ENCODE results near the gene DLG2. TPM values are rescaled to one million over a fixed set of nuclear protein-coding genes. Genes with fewer than 3 reads are reported as not detected.
A peak's percentile ranks its signal among the peaks of the same experiment; 100 is the strongest.

The DLG2 gene
- total RNA-seq, 1 experiment from 2014 or later, result 1.8 TPM

- H3K27me3 ChIP-seq (ENCODE audit: control insufficient read depth, insufficient read depth, low read length), result no peaks in the 10 kb centered on the region
- H3K4me3 ChIP-seq (ENCODE audit: insufficient read depth, low read depth, low read length), result no peak overlapping the region
- no peak for DNase-seq
- no peaks in the 10 kb centered on the region for H3K36me3 ChIP-seq (replicated peaks; ENCODE audit: control insufficient read depth, insufficient read depth, low read length)
These were observed 1066.9 kb downstream of the DLG2 start for GRCh38 chr11:84560206-84560605.

DNA sequence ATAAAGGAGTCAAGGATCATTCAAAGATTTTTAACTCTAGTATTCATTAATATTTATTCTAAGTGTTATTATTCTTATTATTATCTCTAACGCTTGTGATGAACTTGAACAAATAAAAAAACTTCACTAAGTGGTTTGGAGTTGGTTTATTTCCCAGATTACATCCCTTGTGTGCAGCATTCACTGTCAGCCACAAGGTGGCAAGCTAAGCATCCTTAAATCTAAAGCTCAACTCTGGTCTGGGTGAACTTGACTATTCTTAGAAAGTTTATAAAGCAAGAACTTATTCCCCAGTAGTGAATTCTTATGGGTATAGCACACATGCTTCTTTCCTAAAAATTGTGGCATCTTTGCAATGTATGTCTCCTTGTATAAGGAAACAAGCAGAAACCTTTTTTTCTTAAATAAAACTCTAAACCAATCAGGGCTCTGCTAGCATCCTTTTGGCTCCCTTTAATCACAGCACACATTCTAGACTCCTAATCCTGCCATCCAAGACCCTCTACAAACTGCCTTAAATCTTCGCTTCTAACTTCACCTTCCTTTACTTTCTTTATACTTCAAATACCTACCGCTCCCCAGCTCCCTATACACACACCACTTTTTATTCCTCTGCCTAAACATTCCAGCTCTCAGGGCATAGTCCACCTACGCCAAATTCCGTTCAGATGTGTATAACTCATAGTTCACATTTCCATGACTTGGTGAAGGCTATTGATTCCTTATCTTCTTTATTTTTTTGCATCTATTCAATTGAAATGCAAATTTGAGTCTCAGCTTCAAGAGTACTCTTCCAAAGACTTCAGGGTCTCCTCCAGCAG lies 1068.8 kb downstream of the DLG2 start:
- H3K4me3 ChIP-seq (ENCODE audit: insufficient read depth, low read depth, low read length), result no peak overlapping the region
- H3K36me3 ChIP-seq (replicated peaks; ENCODE audit: control insufficient read depth, insufficient read depth, low read length), result no peaks in the 10 kb centered on the region
- peak; percentile 7 for DNase-seq
- no peaks in the 10 kb centered on the region for H3K27me3 ChIP-seq (ENCODE audit: control insufficient read depth, insufficient read depth, low read length)

DNA sequence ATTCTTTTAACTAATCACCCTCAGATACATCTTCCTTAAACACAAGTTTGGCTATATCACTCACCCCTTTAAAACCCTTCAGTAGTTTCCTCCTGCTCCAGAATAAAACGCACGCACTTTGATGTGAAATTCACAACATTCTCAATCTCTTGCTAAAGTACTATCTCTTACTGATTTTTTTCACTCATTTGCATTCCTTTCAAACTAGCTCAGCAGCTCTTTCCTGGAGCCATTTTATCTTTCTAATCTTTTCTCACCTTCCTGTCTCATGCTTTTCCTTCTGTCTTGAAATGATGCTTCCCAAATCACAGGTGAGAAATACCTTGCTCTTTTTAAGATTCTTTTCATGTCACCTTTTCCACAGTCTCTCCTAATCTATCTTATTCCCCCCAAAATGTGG lies 1074.4 kb downstream of the DLG2 start:
- H3K27me3 ChIP-seq (ENCODE audit: control insufficient read depth, insufficient read depth, low read length), result no peaks in the 10 kb centered on the region
- H3K4me3 ChIP-seq (ENCODE audit: insufficient read depth, low read depth, low read length), result no peak overlapping the region
- DNase-seq, result no peak
- H3K36me3 ChIP-seq (replicated peaks; ENCODE audit: control insufficient read depth, insufficient read depth, low read length), result no peaks in the 10 kb centered on the region

GRCh38 chr11:84549217-84549616 lies 1077.9 kb downstream of the DLG2 start:
- Histone ChIP-seq H3K36me3 (replicated peaks; ENCODE audit: control insufficient read depth, insufficient read depth, low read length) (no peaks in the 10 kb centered on the region), H3K4me3 (ENCODE audit: insufficient read depth, low read depth, low read length) (no peak overlapping the region), H3K27me3 (ENCODE audit: control insufficient read depth, insufficient read depth, low read length) (no peaks in the 10 kb centered on the region)
- DNase-seq, result no peak

GRCh38 chr11:84544566-84544965 lies 1082.6 kb downstream of the DLG2 start:
- no peak overlapping the region for H3K4me3 ChIP-seq (ENCODE audit: insufficient read depth, low read depth, low read length)
- no peaks in the 10 kb centered on the region for H3K36me3 ChIP-seq (replicated peaks; ENCODE audit: control insufficient read depth, insufficient read depth, low read length)
- no peaks in the 10 kb centered on the region for H3K27me3 ChIP-seq (ENCODE audit: control insufficient read depth, insufficient read depth, low read length)
- no peak for DNase-seq

GRCh38 chr11:84543367-84544159 lies 1083.6 kb downstream of the DLG2 start:
- H3K27me3 ChIP-seq (ENCODE audit: control insufficient read depth, insufficient read depth, low read length), result no peaks in the 10 kb centered on the region
- peak; percentile 38 for DNase-seq
- 0 out of 2 replicates have a peak overlapping the region, but pooled peaks have one; percentile 8 for H3K4me3 ChIP-seq (ENCODE audit: insufficient read depth, low read depth, low read length)
- H3K36me3 ChIP-seq (replicated peaks; ENCODE audit: control insufficient read depth, insufficient read depth, low read length), result no peaks in the 10 kb centered on the region

DNA sequence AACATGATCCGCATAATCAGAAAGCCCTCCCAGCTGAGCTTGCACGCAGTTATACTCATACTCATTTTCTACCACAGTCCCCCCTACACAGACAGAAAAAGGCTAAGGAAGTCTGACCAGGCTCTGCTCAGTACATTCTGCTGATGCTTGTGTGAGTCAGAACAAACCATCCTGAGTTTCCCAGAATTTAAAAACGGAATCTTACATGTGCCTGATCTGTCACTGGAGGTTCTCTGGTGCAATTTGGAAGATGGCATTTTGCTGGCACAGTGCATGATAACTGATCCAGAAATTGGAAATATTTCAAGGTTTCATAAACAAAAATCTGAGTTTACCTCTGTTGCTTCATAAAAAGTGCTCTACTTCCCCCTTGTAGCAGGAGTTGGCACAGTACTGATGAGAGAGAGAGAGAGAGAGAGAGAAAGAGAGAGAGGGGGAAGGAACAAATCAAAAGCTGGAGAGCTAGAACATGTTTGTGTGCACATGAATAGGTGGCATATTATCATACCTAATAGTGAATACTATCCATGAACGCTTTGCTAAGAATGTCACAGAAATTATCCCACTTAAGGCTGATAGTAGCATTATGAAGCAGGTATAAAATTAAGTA lies 1085.3 kb downstream of the DLG2 start:
- no peak overlapping the region for H3K4me3 ChIP-seq (ENCODE audit: insufficient read depth, low read depth, low read length)

GRCh38 chr11:84536456-84536855 lies 1090.7 kb downstream of the DLG2 start:
- no peak overlapping the region for H3K4me3 ChIP-seq (ENCODE audit: insufficient read depth, low read depth, low read length)
- H3K27me3 ChIP-seq (ENCODE audit: control insufficient read depth, insufficient read depth, low read length), result no peaks in the 10 kb centered on the region
- no peaks in the 10 kb centered on the region for H3K36me3 ChIP-seq (replicated peaks; ENCODE audit: control insufficient read depth, insufficient read depth, low read length)
- DNase-seq, result no peak

More for the DNA sequence above, 1085.3 kb downstream of the DLG2 start:
- H3K36me3 ChIP-seq (replicated peaks; ENCODE audit: control insufficient read depth, insufficient read depth, low read length), result no peaks in the 10 kb centered on the region
- no peaks in the 10 kb centered on the region for H3K27me3 ChIP-seq (ENCODE audit: control insufficient read depth, insufficient read depth, low read length)
- DNase-seq, result no peak

- H3K27me3 ChIP-seq (ENCODE audit: control insufficient read depth, insufficient read depth, low read length), result no peaks in the 10 kb centered on the region
- DNase-seq, result no peak
- no peak overlapping the region for H3K4me3 ChIP-seq (ENCODE audit: insufficient read depth, low read depth, low read length)
These were observed 1094.8 kb downstream of the DLG2 start for GRCh38 chr11:84532364-84532763.

DNA sequence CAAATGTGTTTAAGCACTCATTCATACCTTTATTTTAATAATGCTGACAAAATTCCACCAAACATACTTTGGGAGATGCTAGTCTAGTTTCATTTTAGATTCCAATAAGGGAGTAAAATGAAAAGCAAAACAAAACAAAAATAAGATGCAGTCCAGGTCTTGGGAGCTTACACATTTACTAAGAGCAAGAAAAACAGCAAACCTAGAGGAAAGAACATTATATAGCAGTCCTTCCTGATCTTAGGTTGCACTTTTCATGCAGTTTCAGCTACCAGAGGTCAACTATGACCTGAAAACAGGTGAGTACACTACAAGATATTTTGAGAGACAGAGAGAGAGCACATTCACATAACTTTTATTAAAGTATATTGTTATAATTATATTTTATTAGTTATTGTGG lies 1100.9 kb downstream of the DLG2 start:
- no peaks in the 10 kb centered on the region for H3K27me3 ChIP-seq (ENCODE audit: control insufficient read depth, insufficient read depth, low read length)
- no peak for DNase-seq
- no peak overlapping the region for H3K4me3 ChIP-seq (ENCODE audit: insufficient read depth, low read depth, low read length)
- no peaks in the 10 kb centered on the region for H3K36me3 ChIP-seq (replicated peaks; ENCODE audit: control insufficient read depth, insufficient read depth, low read length)

More at GRCh38 chr11:84532364-84532763, 1094.8 kb downstream of the DLG2 start:
- no peaks in the 10 kb centered on the region for H3K36me3 ChIP-seq (replicated peaks; ENCODE audit: control insufficient read depth, insufficient read depth, low read length)

- Histone ChIP-seq H3K27me3 (ENCODE audit: control insufficient read depth, insufficient read depth, low read length) (no peaks in the 10 kb centered on the region), H3K4me3 (ENCODE audit: insufficient read depth, low read depth, low read length) (no peak overlapping the region), H3K36me3 (replicated peaks; ENCODE audit: control insufficient read depth, insufficient read depth, low read length) (no peaks in the 10 kb centered on the region)
- DNase-seq, result peak; percentile 35
These were observed 1102.6 kb downstream of the DLG2 start for GRCh38 chr11:84524422-84525051.

DNA sequence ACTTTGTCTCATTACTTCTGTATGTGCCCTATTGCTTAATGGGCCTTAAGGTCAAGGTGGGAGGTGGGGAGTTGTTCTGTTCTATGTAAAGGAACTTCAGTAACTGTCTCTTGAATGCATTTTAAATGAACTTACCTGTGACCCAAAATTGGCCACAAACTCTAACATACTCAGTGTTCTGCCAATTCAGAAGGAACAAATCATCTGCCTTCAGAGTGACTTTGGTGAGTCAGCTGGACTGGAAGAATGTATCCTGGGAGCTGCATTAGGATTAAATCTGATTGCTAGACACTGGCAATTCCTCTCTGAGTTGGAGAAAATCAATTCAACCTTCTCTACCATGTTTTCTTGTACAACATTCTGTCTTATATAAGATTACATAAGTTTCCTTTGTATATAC lies 1104.8 kb downstream of the DLG2 start:
- Histone ChIP-seq H3K4me3 (ENCODE audit: insufficient read depth, low read depth, low read length) (no peak overlapping the region), H3K27me3 (ENCODE audit: control insufficient read depth, insufficient read depth, low read length) (no peaks in the 10 kb centered on the region), H3K36me3 (replicated peaks; ENCODE audit: control insufficient read depth, insufficient read depth, low read length) (no peaks in the 10 kb centered on the region)
- DNase-seq, result no peak

GRCh38 chr11:84518631-84519183 lies 1108.4 kb downstream of the DLG2 start:
- Histone ChIP-seq H3K4me3 (ENCODE audit: insufficient read depth, low read depth, low read length) (no peak overlapping the region), H3K36me3 (replicated peaks; ENCODE audit: control insufficient read depth, insufficient read depth, low read length) (no peaks in the 10 kb centered on the region), H3K27me3 (ENCODE audit: control insufficient read depth, insufficient read depth, low read length) (no peaks in the 10 kb centered on the region)
- no peak for DNase-seq

DNA sequence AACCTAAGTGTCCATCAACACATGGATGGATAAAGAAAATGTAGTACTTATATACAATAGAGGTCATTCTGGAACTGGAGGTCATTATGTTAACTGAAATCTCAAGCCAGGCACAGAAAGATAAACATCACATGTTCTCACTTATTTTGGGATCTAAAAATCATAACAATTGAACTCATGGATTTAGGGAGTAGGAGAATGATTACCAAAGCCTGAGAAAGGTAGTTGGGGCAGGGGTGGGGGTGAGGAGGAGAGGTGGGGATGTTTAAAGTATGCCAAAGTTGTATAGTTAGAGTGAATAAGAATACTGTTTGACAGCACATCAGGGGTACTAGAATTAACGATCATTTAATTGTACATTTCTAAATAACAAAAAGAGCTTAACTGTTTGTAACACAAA lies 1112.7 kb downstream of the DLG2 start:
- H3K4me3 ChIP-seq (ENCODE audit: insufficient read depth, low read depth, low read length), result no peak overlapping the region
- no peak for DNase-seq
- no peaks in the 10 kb centered on the region for H3K27me3 ChIP-seq (ENCODE audit: control insufficient read depth, insufficient read depth, low read length)
- no peaks in the 10 kb centered on the region for H3K36me3 ChIP-seq (replicated peaks; ENCODE audit: control insufficient read depth, insufficient read depth, low read length)

Measured in H7 (cell line).